ENCODE measurements around the gene CDC16. TPM values are rescaled to one million over a fixed set of nuclear protein-coding genes. Genes with fewer than 3 reads are reported as not detected.

The CDC16 gene
- total RNA-seq, 1 experiment from 2014 or later, result 61.1 TPM

DNA sequence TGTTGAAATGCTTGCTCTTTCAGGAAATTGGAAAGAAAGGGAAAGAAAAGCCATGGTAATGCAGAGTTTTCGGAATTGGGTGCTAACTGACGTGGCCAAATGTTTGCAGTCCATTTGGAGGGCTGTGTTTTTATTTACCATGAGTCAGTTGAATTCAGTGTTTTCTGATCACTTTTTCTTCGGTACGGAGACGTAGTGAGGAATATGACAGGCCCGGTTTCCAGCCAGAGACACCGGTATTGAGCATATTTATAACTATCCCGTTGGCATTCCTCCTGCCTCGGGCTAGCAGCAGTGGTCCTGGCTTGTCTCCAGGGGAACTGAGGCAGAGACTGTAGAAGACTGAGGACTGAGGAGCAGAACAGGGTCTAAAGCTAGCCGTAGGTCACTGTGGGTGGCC is 1.0 kb downstream of the CDC16 start:
- Histone ChIP-seq H3K9me3 (ENCODE audit: low read depth, low read length, poor library complexity, severe bottlenecking) (peaks cover 4% of the 10 kb centered on the region), H3K27ac (ENCODE audit: low read depth, low read length, poor library complexity, severe bottlenecking) (peak overlapping the region; percentile 85), H3K4me3 (ENCODE audit: low read depth, low read length, poor library complexity, severe bottlenecking) (peak overlapping the region; percentile 92), H3K27me3 (replicated peaks; ENCODE audit: insufficient read depth, low read depth, low read length, poor library complexity) (no peaks in the 10 kb centered on the region), H3K36me3 (ENCODE audit: insufficient read depth, low read length, poor library complexity, severe bottlenecking) (peaks cover 38% of the 10 kb centered on the region), H3K4me1 (ENCODE audit: insufficient read depth, low read length, poor library complexity, severe bottlenecking) (peaks cover 3% of the 10 kb centered on the region)
- TSS peak; percentile 51 for BruUV-seq (replicated peaks)
- intact Hi-C loops (cut with micrococcal nuclease; ENCODE audit: unreplicated experiment), result no loop called here
- CTCF ChIA-PET, result no interaction called here
- DNase-seq (ENCODE audit: low spot score), result no peak
- POLR2A ChIA-PET (ENCODE audit: low non-redundant PET), result no interaction called here
- TF ChIP-seq EZH2 (IDR thresholded peaks at IDR 0.05; ENCODE audit: borderline replicate concordance, low read depth, low read length, poor library complexity, severe bottlenecking), result no peak
- TF ChIP-seq, protein P1, sequence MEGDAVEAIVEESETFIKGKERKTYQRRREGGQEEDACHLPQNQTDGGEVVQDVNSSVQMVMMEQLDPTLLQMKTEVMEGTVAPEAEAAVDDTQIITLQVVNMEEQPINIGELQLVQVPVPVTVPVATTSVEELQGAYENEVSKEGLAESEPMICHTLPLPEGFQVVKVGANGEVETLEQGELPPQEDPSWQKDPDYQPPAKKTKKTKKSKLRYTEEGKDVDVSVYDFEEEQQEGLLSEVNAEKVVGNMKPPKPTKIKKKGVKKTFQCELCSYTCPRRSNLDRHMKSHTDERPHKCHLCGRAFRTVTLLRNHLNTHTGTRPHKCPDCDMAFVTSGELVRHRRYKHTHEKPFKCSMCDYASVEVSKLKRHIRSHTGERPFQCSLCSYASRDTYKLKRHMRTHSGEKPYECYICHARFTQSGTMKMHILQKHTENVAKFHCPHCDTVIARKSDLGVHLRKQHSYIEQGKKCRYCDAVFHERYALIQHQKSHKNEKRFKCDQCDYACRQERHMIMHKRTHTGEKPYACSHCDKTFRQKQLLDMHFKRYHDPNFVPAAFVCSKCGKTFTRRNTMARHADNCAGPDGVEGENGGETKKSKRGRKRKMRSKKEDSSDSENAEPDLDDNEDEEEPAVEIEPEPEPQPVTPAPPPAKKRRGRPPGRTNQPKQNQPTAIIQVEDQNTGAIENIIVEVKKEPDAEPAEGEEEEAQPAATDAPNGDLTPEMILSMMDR (conservative IDR thresholded peaks at IDR 0.05; ENCODE audit: low read depth, low read length), result no peak

DNA sequence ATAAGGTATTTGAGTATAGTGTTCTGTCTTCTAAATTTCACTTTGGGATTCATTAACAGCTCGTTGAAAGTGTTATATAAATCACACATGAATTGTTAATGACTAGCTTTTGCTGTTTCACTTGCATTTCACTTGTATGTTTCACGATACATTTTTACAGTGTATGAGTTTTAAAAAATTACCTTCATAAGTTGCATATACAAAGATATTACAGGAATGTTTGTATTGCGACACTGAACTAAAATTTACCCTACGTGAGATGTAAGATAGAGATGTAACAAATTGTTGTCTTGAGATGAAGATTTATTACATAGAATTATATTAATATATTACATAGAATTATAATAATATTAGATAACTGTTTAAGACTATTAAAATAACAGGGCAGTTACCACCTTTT is 1.5 kb downstream of the CDC16 start:
- CTCF ChIA-PET, result no interaction called here
- TF ChIP-seq EZH2 (IDR thresholded peaks at IDR 0.05; ENCODE audit: borderline replicate concordance, low read depth, low read length, poor library complexity, severe bottlenecking), result no peak
- TF ChIP-seq, protein P1 (conservative IDR thresholded peaks at IDR 0.05; ENCODE audit: low read depth, low read length), result no peak
- H3K27ac ChIP-seq (ENCODE audit: low read depth, low read length, poor library complexity, severe bottlenecking), result no peak overlapping the region
- H3K36me3 ChIP-seq (ENCODE audit: insufficient read depth, low read length, poor library complexity, severe bottlenecking), result peaks cover 44% of the 10 kb centered on the region
- no TSS peak for BruUV-seq (replicated peaks)
- DNase-seq (ENCODE audit: low spot score), result no peak
- H3K27me3 ChIP-seq (replicated peaks; ENCODE audit: insufficient read depth, low read depth, low read length, poor library complexity), result no peaks in the 10 kb centered on the region
- POLR2A ChIA-PET (ENCODE audit: low non-redundant PET), result no interaction called here
- peak overlapping the region; percentile 92 for H3K4me3 ChIP-seq (ENCODE audit: low read depth, low read length, poor library complexity, severe bottlenecking)
- H3K9me3 ChIP-seq (ENCODE audit: low read depth, low read length, poor library complexity, severe bottlenecking), result peaks cover 4% of the 10 kb centered on the region
- no peaks in the 10 kb centered on the region for H3K4me1 ChIP-seq (ENCODE audit: insufficient read depth, low read length, poor library complexity, severe bottlenecking)
- intact Hi-C loops (cut with micrococcal nuclease; ENCODE audit: unreplicated experiment), result no loop called here

DNA sequence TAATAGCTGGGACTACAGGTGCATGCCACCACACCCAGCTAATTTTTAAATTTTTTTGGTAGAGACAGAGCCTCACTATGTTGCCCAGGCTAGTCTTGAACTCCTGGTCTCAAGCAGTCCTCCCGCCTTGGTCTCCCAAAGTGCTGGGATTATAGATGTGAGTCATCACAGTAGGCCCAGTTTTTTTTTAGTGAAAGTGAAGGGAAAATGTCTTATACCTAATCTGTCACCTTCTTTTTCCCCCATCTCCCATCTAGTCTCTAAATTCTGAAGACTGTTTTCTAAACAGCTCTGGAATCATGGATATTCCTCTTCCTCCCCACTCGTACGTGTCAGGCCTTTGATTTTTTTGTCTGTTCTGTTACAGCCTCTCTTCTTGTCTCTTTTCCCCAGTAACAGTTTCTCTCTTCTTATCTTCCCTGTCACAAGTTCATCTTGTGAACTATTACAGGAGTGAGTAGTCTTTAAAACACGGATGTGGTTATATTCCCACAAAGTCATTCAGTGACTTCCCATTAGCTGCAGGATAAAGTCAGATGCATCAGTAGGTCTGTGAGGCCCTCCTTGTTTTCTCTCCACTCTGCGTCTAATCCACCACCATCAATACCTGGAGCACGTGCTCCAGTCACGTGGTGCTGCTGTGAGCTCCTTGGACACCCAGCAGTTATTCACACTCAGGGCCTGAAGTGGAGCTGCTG is 2.9 kb downstream of the CDC16 start:
- no peak overlapping the region for H3K4me3 ChIP-seq (ENCODE audit: low read depth, low read length, poor library complexity, severe bottlenecking)
- ChIA-PET POLR2A (ENCODE audit: low non-redundant PET) (no interaction called here), CTCF (no interaction called here)
- H3K36me3 ChIP-seq (ENCODE audit: insufficient read depth, low read length, poor library complexity, severe bottlenecking), result peaks cover 57% of the 10 kb centered on the region
- H3K4me1 ChIP-seq (ENCODE audit: insufficient read depth, low read length, poor library complexity, severe bottlenecking), result no peaks in the 10 kb centered on the region
- no peaks in the 10 kb centered on the region for H3K27me3 ChIP-seq (replicated peaks; ENCODE audit: insufficient read depth, low read depth, low read length, poor library complexity)
- BruUV-seq (replicated peaks), result no TSS peak
- TF ChIP-seq EZH2 (IDR thresholded peaks at IDR 0.05; ENCODE audit: borderline replicate concordance, low read depth, low read length, poor library complexity, severe bottlenecking), result no peak
- TF ChIP-seq, protein P1 (conservative IDR thresholded peaks at IDR 0.05; ENCODE audit: low read depth, low read length), result no peak
- intact Hi-C loops (cut with micrococcal nuclease; ENCODE audit: unreplicated experiment), result no loop called here
- peaks cover 4% of the 10 kb centered on the region for H3K9me3 ChIP-seq (ENCODE audit: low read depth, low read length, poor library complexity, severe bottlenecking)
- no peak overlapping the region for H3K27ac ChIP-seq (ENCODE audit: low read depth, low read length, poor library complexity, severe bottlenecking)
- no peak for DNase-seq (ENCODE audit: low spot score)

All from A673 (cell line).